NCI-H460 (cell line): ENCODE results near the gene CAPG. TPM values are rescaled to one million over a fixed set of nuclear protein-coding genes. Genes with fewer than 3 reads are reported as not detected.
"Not testable (repeated sequence)": the region's sequence is repeated elsewhere in the genome, so short reads cannot be mapped to it uniquely, and the experiment has no call there.

Experiments used
- DNase-seq: peaks from one replicate; pipeline ENCODE4 v3.0.0-alpha.2; 2016; ENCODE audit warnings: low read depth; ENCODE audit errors: extremely low read depth
- small RNA-seq, 2 experiments: library from RNA; depleted of rRNA; stranded (forward); fragments of <200 nt; gene quantifications; one replicate each; pipeline ENCODE3, GENCODE V24; 2014
- total RNA-seq: library from RNA; depleted of rRNA; stranded (reverse); fragments of >200 nt; shearing (Covaris generic); gene quantifications from 2 replicates; pipeline ENCODE4 v1.2.3, GENCODE V29; 2014; rRNA removed

Gene CAPG
- total RNA-seq, 1 experiment from 2014 or later: 95.2 TPM

- no peak for DNase-seq
Observed at GRCh38 chr2:85367180-85367579, 43.0 kb downstream of the CAPG start.

GRCh38 chr2:85362653-85363387 is 47.3 kb downstream of the CAPG start:
- not testable (repeated sequence) for DNase-seq

- no peak for DNase-seq
Observed at GRCh38 chr2:85357736-85358135, 52.4 kb downstream of the CAPG start.

DNA sequence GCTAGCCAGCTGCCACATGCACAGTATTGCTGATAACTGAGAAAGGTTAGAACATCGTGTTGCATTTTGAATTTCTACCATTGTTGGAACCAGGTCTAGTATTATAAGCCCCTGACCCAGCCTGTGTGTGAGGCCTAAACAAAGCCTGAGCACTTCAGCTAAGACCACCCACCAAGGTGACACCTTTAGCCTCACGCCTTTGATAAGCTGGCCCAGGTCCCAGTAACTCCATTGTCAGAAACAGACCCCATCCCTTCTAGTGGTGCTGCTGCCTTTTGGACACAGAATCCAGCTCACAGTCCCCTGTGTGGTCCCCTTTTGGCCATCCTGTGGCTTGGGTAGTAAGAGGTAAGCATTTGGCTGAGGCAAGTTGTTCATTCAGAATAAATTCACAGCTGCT is 54.0 kb downstream of the CAPG start:
- DNase-seq: no peak

DNA sequence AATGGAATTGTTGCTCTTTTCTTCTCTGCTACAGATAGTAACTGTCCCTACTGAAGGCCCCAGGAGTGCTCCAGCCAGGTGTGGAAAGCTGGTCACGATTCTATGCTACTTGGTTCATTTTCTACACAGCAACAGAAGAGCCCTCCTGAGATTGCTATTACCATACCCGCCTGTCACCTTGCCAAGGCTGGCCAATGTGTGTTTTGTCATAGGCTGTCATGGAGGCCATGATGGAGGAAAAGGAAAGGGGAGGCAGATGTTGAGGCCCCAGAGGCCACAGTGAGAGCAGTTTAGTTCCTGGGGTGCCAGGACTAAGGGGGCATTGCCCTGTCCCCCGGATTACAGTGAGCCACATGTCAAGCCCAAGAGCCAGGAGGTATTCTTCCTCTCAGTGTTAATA is 54.6 kb downstream of the CAPG start:
- DNase-seq: no peak

- no peak for DNase-seq
Observed at GRCh38 chr2:85355073-85355410, 55.1 kb downstream of the CAPG start.

- peak; percentile 99 for DNase-seq
Observed at GRCh38 chr2:85354286-85355072, 55.7 kb downstream of the CAPG start, which contains the start of the genes ELMOD3 and RETSAT. TSS of gene ELMOD3 (plus strand) at chr2:85354769. CDS start at chr2:85357199, 2,430 bp downstream. TSS of gene RETSAT (minus strand) at chr2:85354528. CDS start at chr2:85354507, 21 bp downstream.

- DNase-seq: no peak
Observed at GRCh38 chr2:85353876-85354285, 56.3 kb downstream of the CAPG start.

GRCh38 chr2:85347599-85347998 is 62.6 kb downstream of the CAPG start:
- DNase-seq: no peak

Small RNA genes lying within 50 kb of the gene (small RNA-seq; reads per million reads assigned to genes)
- gene AC062037.1: 0 reads per million in 2 experiments
- gene AC062037.2: 0 reads per million in 2 experiments
- 0 reads per million in 2 experiments for gene RF00019
- 0 reads per million in 2 experiments for gene RN7SL113P
- gene RN7SL251P: 0 reads per million in 2 experiments

Other genes with a start within 250 kb of the CAPG start
- 76.7 and 79.1 TPM in 2 replicates for gene TGOLN2, start 82.4 kb downstream of the CAPG start, total RNA-seq
- gene RETSAT, start 55.8 kb downstream of the CAPG start, total RNA-seq: 24.1 and 25.3 TPM in 2 replicates
- gene ELMOD3, start 55.6 kb downstream of the CAPG start, total RNA-seq: 10.7 and 15.8 TPM in 2 replicates
- gene SH2D6, start 8.3 kb upstream of the CAPG start, total RNA-seq: 0.45 and 0.87 TPM in 2 replicates
- 139 and 207 TPM in 2 replicates for gene MAT2A, start 128.8 kb upstream of the CAPG start, total RNA-seq
- 35.0 and 35.3 TPM in 2 replicates for gene GGCX, start 151.1 kb upstream of the CAPG start, total RNA-seq
- gene VAMP8, start 167.2 kb upstream of the CAPG start, total RNA-seq: 31.7 and 37.3 TPM in 2 replicates
- gene VAMP5, start 174.1 kb upstream of the CAPG start, total RNA-seq: 0.25 TPM in 1 of 2 replicates, not detected in the other
- 132 TPM in 2 replicates for gene RNF181, start 185.4 kb upstream of the CAPG start, total RNA-seq
- gene TMEM150A, start 192.3 kb upstream of the CAPG start, total RNA-seq: 8.2 and 11.1 TPM in 2 replicates
- 40.4 and 42.3 TPM in 2 replicates for gene C2orf68, start 201.7 kb upstream of the CAPG start, total RNA-seq
- gene USP39, start 205.8 kb upstream of the CAPG start, total RNA-seq: 55.0 and 58.3 TPM in 2 replicates